Kidney (tissue), 14 donors: ENCODE measurements around the gene SH2D4B. TPM values are rescaled to one million over a fixed set of nuclear protein-coding genes. Genes with fewer than 3 reads are reported as not detected.
A peak's percentile ranks its signal among the peaks of the same experiment; 100 is the strongest.

Experiments
- DNase-seq, 5 donors: peaks; one replicate each; pipeline ENCODE4 v3.0.0-alpha.2; 2013 to 2020
- FAIRE-seq: peaks from 2 replicates; lab custom pipeline; 2012; peaks lifted over from hg19 to GRCh38; lab: Jason Lieb, UNC
- H3K27ac ChIP-seq, 2 donors: one replicate each; pipeline ENCODE4 v1.7.0; 2013; ENCODE audit warnings: low read depth in 2 of 2, low read length in 2 of 2, inconsistent platforms in 1 of 2
- H3K27me3 ChIP-seq: one replicate; pipeline ENCODE4 v1.7.1; 2013; ENCODE audit warnings: low read length, inconsistent platforms; ENCODE audit not compliant: control insufficient read depth, insufficient read depth
- H3K36me3 ChIP-seq, 3 donors: one replicate each; pipeline versions ENCODE4 v1.7.0 to v1.7.1; 2013; ENCODE audit warnings: low read length in 3 of 3, control low read depth in 1 of 3, inconsistent platforms in 1 of 3; ENCODE audit not compliant: insufficient read depth in 3 of 3, control insufficient read depth in 2 of 3
- H3K4me1 ChIP-seq, 3 donors: one replicate each; pipeline versions ENCODE4 v1.7.0 to v1.7.1; 2013; ENCODE audit warnings: low read length in 3 of 3, inconsistent platforms in 1 of 3, low read depth in 1 of 3; ENCODE audit not compliant: control insufficient read depth in 2 of 3, insufficient read depth in 2 of 3
- H3K4me3 ChIP-seq, 3 donors: one replicate each; pipeline versions ENCODE4 v1.7.0 to v1.8.1; 2013; ENCODE audit warnings: low read length in 3 of 3, control low read depth in 1 of 3, inconsistent platforms in 1 of 3
- H3K9ac ChIP-seq, 3 donors: one replicate each; pipeline versions ENCODE4 v1.7.0 to v1.7.1; 2013; ENCODE audit warnings: low read length in 3 of 3, control low read depth in 1 of 3, inconsistent platforms in 1 of 3
- H3K9me3 ChIP-seq, 3 donors: one replicate each; pipeline versions ENCODE4 v1.7.0 to v1.7.1; 2013; ENCODE audit warnings: low read length in 3 of 3, control low read depth in 1 of 3, inconsistent platforms in 1 of 3; ENCODE audit not compliant: control insufficient read depth in 2 of 3, insufficient read depth in 1 of 3
- intact Hi-C: fragments of 100-400 bp; cut with DNase I; formaldehyde crosslinking; loops from one replicate; pipeline ENCODE4 v1.11.1; 2022
- polyA plus RNA-seq: library from polyadenylated mRNA; stranded (reverse); fragments of 350-450 nt; fragmentation: Illumina TruSeq; extraction: RNeasy Lipid Tissue Mini Kit (QIAGEN cat#74804); gene quantifications from one replicate; pipeline ENCODE4 v1.2.3, GENCODE V29; 2014; ENCODE audit warnings: low read depth, low replicate concordance; ENCODE audit not compliant: insufficient read depth
- total RNA-seq: library from RNA; stranded (reverse); fragmentation: NEBNext Ultra II Directional; extraction: Animal tissue kit (Norgen Biotek cat#: 25700); gene quantifications from one replicate; pipeline ENCODE4 v1.2.1, GENCODE V29; 2021
- TF ChIP-seq, protein P1 (sequence below): IDR thresholded peaks from 3 replicates; pipeline ENCODE4 v1.5.1; 2012; ENCODE audit warnings: mild to moderate bottlenecking, moderate library complexity, borderline replicate concordance; ENCODE audit not compliant: insufficient read depth; ENCODE audit errors: extremely low read depth
- donor health status: control.
- donor health status: control.
- donor health status: control.
- donor health status: control.
- donor health status: control.
- donor health status: DM: yes; HTN: yes; CAD: no.
- donor health status: Normal renal cell carcinoma (clear cell type).

SH2D4B gene
- total and polyA plus RNA-seq, 2 donors from 2014 or later = 0.09 TPM; not detected in 1

DNA sequence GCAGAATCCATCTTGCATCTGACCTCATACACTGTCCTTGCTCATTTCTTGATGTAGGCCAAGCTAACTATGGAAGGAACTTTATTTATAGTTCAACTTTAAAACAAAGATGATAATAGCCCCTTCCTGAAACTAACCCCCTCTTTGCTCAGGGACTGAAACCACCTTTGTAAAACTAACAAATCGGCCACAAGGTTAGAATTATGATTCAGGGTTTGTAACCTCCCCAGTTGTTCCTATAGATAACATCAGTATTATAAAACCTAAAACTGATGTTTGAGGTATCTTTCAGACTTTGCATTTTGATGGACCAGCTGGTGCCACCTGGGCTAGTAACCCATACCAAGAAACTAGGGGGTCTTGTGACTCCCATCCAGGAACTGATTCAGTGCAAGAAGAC is 143.4 kb downstream of the SH2D4B start:
- DNase-seq = no peak
- Histone ChIP-seq H3K9me3 (no peaks in the 10 kb centered on the region), H3K9ac (no peak overlapping the region), H3K4me3 (no peak overlapping the region), H3K4me1 (no peaks in the 10 kb centered on the region), H3K36me3 (no peaks in the 10 kb centered on the region), H3K27ac (no peak overlapping the region), H3K27me3 (no peaks in the 10 kb centered on the region)
- intact Hi-C loops = no loop called here
- TF ChIP-seq, protein P1, sequence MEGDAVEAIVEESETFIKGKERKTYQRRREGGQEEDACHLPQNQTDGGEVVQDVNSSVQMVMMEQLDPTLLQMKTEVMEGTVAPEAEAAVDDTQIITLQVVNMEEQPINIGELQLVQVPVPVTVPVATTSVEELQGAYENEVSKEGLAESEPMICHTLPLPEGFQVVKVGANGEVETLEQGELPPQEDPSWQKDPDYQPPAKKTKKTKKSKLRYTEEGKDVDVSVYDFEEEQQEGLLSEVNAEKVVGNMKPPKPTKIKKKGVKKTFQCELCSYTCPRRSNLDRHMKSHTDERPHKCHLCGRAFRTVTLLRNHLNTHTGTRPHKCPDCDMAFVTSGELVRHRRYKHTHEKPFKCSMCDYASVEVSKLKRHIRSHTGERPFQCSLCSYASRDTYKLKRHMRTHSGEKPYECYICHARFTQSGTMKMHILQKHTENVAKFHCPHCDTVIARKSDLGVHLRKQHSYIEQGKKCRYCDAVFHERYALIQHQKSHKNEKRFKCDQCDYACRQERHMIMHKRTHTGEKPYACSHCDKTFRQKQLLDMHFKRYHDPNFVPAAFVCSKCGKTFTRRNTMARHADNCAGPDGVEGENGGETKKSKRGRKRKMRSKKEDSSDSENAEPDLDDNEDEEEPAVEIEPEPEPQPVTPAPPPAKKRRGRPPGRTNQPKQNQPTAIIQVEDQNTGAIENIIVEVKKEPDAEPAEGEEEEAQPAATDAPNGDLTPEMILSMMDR = no peak
- FAIRE-seq = no peak

DNA sequence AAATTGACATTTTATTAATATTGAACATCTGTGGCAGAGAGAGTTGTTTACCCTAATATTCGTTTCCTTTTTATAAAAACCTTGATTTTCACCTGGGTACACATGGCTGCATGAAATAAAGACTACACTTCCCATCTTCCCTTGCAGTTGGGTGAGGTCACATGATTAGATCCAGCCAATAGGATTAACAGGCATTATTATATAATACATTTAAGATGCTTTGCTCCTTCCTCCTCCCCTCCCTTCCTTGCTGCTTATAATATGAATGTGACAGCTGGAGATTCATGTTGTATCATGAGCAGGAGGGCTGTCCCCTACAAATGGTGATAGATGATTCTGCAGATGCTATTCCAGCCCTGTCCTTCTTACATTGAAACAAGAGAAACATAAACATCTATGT is 146.6 kb downstream of the SH2D4B start:
- DNase-seq = peak in 1 of 5 donors; percentile 11

DNA sequence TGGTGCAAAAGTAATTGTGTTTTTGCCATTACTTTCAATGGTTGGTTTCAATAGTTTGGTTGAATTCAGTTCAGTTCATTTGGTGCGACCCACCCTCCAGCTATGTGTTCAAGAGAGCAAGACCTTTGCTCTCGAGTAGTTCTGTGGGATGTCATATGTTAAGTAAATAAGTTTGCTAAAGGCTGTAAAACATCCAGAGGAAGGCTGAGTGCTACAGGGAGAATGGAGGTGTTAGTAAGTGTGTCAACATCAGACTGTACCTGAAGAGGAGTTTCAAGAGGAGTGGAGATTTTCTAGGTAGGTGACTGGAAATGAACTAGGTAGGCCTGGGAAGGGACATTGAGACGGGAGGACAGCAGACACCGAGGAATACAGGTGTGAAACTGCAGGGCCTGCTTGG is 147.7 kb downstream of the SH2D4B start:
- H3K36me3 ChIP-seq = no peaks in the 10 kb centered on the region
- intact Hi-C loops = no loop called here
- no peak overlapping the region for H3K4me3 ChIP-seq
- H3K27me3 ChIP-seq = no peaks in the 10 kb centered on the region
- no peak overlapping the region for H3K27ac ChIP-seq
- DNase-seq (no peak), FAIRE-seq (no peak)
- TF ChIP-seq, protein P1 = no peak
- no peaks in the 10 kb centered on the region for H3K4me1 ChIP-seq
- no peaks in the 10 kb centered on the region for H3K9me3 ChIP-seq
- H3K9ac ChIP-seq = no peak overlapping the region

More for the DNA sequence above, 146.6 kb downstream of the SH2D4B start:
- intact Hi-C loops = no loop called here
- Histone ChIP-seq H3K27me3 (no peaks in the 10 kb centered on the region), H3K27ac (no peak overlapping the region), H3K4me3 (no peak overlapping the region), H3K4me1 (no peaks in the 10 kb centered on the region), H3K9me3 (no peaks in the 10 kb centered on the region), H3K9ac (no peak overlapping the region), H3K36me3 (no peaks in the 10 kb centered on the region)
- no peak for FAIRE-seq
- TF ChIP-seq, protein P1 = no peak
